WTC11 (cell line): ENCODE results near the gene GPR153. TPM values are rescaled to one million over a fixed set of nuclear protein-coding genes. Genes with fewer than 3 reads are reported as not detected.

ENCODE experiments used
- ATAC-seq: fragments of 200-7000 bp; cut with Tn5 transposase; 2 replicates; pipeline ENCODE4 v1.10.0; 2021; ENCODE audit warnings: mild to moderate bottlenecking, moderate library complexity
- CTCF ChIA-PET: fragments of 300-600 bp; sonication (Branson Sonifier 250); formaldehyde crosslinking; loops from one replicate; lab custom pipeline; 2021; ENCODE audit warnings: antibody characterized with exemption; lab: Charles Lee
- POLR2A ChIA-PET: fragments of 350-600 bp; sonication (Branson Sonifier 250); formaldehyde crosslinking; loops from one replicate; lab custom pipeline; 2021; ENCODE audit warnings: antibody characterized with exemption; lab: Charles Lee
- DNase-seq: peaks from one replicate; pipeline ENCODE4 v3.0.0; 2021; ENCODE audit warnings: low spot score
- H3K27ac Mint-ChIP-seq: 2 replicates; pipeline ENCODE4 v1.8.0; 2021; ENCODE audit warnings: mixed read lengths
- H3K27me3 Mint-ChIP-seq: 2 replicates; pipeline ENCODE4 v1.8.0; 2021; ENCODE audit warnings: low read depth, mild to moderate bottlenecking, moderate library complexity, mixed read lengths
- H3K36me3 Mint-ChIP-seq: 2 replicates; pipeline ENCODE4 v1.8.0; 2021; ENCODE audit warnings: mixed read lengths
- H3K4me1 Mint-ChIP-seq: 2 replicates; pipeline ENCODE4 v1.8.0; 2022; ENCODE audit warnings: mixed read lengths
- H3K4me3 Mint-ChIP-seq: 2 replicates; pipeline ENCODE4 v1.8.0; 2021; ENCODE audit warnings: mild to moderate bottlenecking, moderate library complexity, mixed read lengths
- H3K9me3 Mint-ChIP-seq: 2 replicates; pipeline ENCODE4 v1.8.0; 2021; ENCODE audit warnings: mixed read lengths
- AR ChIP-seq: fragments of 250-450 bp; sonication (Bioruptor Pico); IDR thresholded peaks from 2 replicates; pipeline ENCODE4 v1.9.0; 2021; ENCODE audit warnings: mild to moderate bottlenecking
- ATF1 ChIP-seq: sonication (generic); formaldehyde crosslinking; IDR thresholded peaks from 2 replicates; pipeline ENCODE4 v1.8.1; 2023; ENCODE audit warnings: mild to moderate bottlenecking, moderate library complexity, missing genetic modification reagents
- ELF4 ChIP-seq: sonication (generic); formaldehyde crosslinking; IDR thresholded peaks from 2 replicates; pipeline ENCODE4 v1.8.1; 2022; ENCODE audit warnings: low read depth, mild to moderate bottlenecking, moderate library complexity, missing genetic modification reagents
- GABPB1 ChIP-seq: sonication (generic); formaldehyde crosslinking; IDR thresholded peaks from 2 replicates; pipeline ENCODE4 v1.8.1; 2023; ENCODE audit warnings: mild to moderate bottlenecking, missing genetic modification reagents
- USF2 ChIP-seq: sonication (generic); formaldehyde crosslinking; IDR thresholded peaks from 2 replicates; pipeline ENCODE4 v1.8.1; 2023; ENCODE audit warnings: mild to moderate bottlenecking, missing genetic modification reagents, moderate library complexity
- ZNF425 ChIP-seq: fragments of 250-450 bp; sonication (Bioruptor Pico); conservative IDR thresholded peaks from 2 replicates; pipeline ENCODE4 v1.9.0; 2021; ENCODE audit warnings: mild to moderate bottlenecking
- total RNA-seq: library from RNA; stranded (reverse); gene quantifications from 3 replicates; pipeline ENCODE4 v1.2.3, GENCODE V29; 2021
- TF ChIP-seq, protein P1 (sequence below): fragments of 250-450 bp; sonication (Bioruptor Pico); IDR thresholded peaks from 2 replicates; pipeline ENCODE4 v1.8.0; 2021; ENCODE audit warnings: mild to moderate bottlenecking
- TF ChIP-seq, protein P2 (sequence below): sonication (generic); formaldehyde crosslinking; IDR thresholded peaks from 2 replicates; pipeline ENCODE4 v1.8.1; 2023; ENCODE audit warnings: mild to moderate bottlenecking, missing genetic modification reagents
- TF ChIP-seq, protein P3 (sequence below): sonication (generic); formaldehyde crosslinking; conservative IDR thresholded peaks from 2 replicates; pipeline ENCODE4 v1.8.1; 2023; ENCODE audit warnings: mild to moderate bottlenecking, low read depth, missing genetic modification reagents, moderate library complexity
- TF ChIP-seq, protein P4 (sequence below): sonication (generic); formaldehyde crosslinking; IDR thresholded peaks from 2 replicates; pipeline ENCODE4 v1.8.0; 2022; ENCODE audit warnings: mild to moderate bottlenecking, missing genetic modification reagents
- TF ChIP-seq, protein P5 (sequence below): sonication (generic); formaldehyde crosslinking; IDR thresholded peaks from 2 replicates; pipeline ENCODE4 v1.8.1; 2023; ENCODE audit warnings: mild to moderate bottlenecking, missing genetic modification reagents
- TF ChIP-seq, protein P6 (sequence below): sonication (generic); formaldehyde crosslinking; IDR thresholded peaks from 2 replicates; pipeline ENCODE4 v1.8.1; 2022; ENCODE audit warnings: mild to moderate bottlenecking, moderate library complexity, missing genetic modification reagents

The GPR153 gene
- total RNA-seq, 1 experiment from 2014 or later: 13.4 TPM

DNA sequence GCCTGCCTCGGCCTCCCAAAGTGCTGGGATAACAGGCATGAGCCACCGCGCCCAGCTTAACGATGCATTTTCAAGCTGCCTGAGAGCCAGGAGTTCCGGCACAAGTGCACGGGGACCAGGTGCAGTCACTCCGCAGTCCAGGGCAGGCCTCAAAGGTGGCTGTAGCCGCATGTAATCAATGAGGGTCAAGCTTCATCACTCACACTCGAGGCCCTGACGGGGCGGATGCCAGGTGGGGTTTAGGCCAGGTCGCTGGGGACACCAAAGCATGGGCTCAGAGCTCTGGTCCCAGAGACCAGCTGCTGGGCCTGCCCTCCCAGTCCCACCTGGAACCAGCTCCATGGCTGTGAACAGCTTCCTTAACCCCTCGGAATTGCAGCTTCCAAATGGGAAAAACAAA lies 26.1 kb upstream of the GPR153 start:
- Mint-ChIP-seq H3K27ac (peak overlapping the region; percentile 72; the same call in 1 of the 2 replicates), H3K36me3 (no peaks in the 10 kb centered on the region), H3K4me3 (no peak overlapping the region), H3K9me3 (no peaks in the 10 kb centered on the region), H3K27me3 (no peaks in the 10 kb centered on the region), H3K4me1 (no peaks in the 10 kb centered on the region)
- ATAC-seq (no peak), DNase-seq (no peak)
- ChIA-PET POLR2A (no interaction called here), CTCF (interaction anchor here (0.8 to 1.7 kb wide), 7 partner anchors 14 to 151 kb away, joined by 3 to 5 read pairs (median 3); no protein-coding TSS in a partner anchor)
- TF ChIP-seq, protein P1, sequence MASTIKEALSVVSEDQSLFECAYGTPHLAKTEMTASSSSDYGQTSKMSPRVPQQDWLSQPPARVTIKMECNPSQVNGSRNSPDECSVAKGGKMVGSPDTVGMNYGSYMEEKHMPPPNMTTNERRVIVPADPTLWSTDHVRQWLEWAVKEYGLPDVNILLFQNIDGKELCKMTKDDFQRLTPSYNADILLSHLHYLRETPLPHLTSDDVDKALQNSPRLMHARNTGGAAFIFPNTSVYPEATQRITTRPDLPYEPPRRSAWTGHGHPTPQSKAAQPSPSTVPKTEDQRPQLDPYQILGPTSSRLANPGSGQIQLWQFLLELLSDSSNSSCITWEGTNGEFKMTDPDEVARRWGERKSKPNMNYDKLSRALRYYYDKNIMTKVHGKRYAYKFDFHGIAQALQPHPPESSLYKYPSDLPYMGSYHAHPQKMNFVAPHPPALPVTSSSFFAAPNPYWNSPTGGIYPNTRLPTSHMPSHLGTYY: no peak
- TF ChIP-seq ELF4 (CRISPR knock-in tag): no peak
- no peak for TF ChIP-seq ZNF425 (CRISPR knock-in tag)
- TF ChIP-seq, protein P2, sequence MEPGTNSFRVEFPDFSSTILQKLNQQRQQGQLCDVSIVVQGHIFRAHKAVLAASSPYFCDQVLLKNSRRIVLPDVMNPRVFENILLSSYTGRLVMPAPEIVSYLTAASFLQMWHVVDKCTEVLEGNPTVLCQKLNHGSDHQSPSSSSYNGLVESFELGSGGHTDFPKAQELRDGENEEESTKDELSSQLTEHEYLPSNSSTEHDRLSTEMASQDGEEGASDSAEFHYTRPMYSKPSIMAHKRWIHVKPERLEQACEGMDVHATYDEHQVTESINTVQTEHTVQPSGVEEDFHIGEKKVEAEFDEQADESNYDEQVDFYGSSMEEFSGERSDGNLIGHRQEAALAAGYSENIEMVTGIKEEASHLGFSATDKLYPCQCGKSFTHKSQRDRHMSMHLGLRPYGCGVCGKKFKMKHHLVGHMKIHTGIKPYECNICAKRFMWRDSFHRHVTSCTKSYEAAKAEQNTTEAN: no peak
- TF ChIP-seq, protein P3, sequence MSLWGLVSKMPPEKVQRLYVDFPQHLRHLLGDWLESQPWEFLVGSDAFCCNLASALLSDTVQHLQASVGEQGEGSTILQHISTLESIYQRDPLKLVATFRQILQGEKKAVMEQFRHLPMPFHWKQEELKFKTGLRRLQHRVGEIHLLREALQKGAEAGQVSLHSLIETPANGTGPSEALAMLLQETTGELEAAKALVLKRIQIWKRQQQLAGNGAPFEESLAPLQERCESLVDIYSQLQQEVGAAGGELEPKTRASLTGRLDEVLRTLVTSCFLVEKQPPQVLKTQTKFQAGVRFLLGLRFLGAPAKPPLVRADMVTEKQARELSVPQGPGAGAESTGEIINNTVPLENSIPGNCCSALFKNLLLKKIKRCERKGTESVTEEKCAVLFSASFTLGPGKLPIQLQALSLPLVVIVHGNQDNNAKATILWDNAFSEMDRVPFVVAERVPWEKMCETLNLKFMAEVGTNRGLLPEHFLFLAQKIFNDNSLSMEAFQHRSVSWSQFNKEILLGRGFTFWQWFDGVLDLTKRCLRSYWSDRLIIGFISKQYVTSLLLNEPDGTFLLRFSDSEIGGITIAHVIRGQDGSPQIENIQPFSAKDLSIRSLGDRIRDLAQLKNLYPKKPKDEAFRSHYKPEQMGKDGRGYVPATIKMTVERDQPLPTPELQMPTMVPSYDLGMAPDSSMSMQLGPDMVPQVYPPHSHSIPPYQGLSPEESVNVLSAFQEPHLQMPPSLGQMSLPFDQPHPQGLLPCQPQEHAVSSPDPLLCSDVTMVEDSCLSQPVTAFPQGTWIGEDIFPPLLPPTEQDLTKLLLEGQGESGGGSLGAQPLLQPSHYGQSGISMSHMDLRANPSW (CRISPR knock-in tag): no peak
- no peak for TF ChIP-seq USF2 (CRISPR knock-in tag)
- TF ChIP-seq ATF1 (CRISPR knock-in tag): no peak
- TF ChIP-seq, protein P4, sequence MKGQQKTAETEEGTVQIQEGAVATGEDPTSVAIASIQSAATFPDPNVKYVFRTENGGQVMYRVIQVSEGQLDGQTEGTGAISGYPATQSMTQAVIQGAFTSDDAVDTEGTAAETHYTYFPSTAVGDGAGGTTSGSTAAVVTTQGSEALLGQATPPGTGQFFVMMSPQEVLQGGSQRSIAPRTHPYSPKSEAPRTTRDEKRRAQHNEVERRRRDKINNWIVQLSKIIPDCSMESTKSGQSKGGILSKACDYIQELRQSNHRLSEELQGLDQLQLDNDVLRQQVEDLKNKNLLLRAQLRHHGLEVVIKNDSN (CRISPR knock-in tag): no peak

GRCh38 chr1:6286266-6286665 lies 25.4 kb upstream of the GPR153 start:
- ChIA-PET CTCF (interaction anchor here (0.9 to 1.9 kb wide), 6 partner anchors 13 to 152 kb away, joined by 3 to 5 read pairs (median 4); no protein-coding TSS in a partner anchor), POLR2A (no interaction called here)
- Mint-ChIP-seq H3K9me3 (no peaks in the 10 kb centered on the region), H3K27me3 (no peaks in the 10 kb centered on the region), H3K4me3 (no peak overlapping the region), H3K27ac (no peak overlapping the region), H3K4me1 (no peaks in the 10 kb centered on the region), H3K36me3 (no peaks in the 10 kb centered on the region)
- TF ChIP-seq, protein P5, sequence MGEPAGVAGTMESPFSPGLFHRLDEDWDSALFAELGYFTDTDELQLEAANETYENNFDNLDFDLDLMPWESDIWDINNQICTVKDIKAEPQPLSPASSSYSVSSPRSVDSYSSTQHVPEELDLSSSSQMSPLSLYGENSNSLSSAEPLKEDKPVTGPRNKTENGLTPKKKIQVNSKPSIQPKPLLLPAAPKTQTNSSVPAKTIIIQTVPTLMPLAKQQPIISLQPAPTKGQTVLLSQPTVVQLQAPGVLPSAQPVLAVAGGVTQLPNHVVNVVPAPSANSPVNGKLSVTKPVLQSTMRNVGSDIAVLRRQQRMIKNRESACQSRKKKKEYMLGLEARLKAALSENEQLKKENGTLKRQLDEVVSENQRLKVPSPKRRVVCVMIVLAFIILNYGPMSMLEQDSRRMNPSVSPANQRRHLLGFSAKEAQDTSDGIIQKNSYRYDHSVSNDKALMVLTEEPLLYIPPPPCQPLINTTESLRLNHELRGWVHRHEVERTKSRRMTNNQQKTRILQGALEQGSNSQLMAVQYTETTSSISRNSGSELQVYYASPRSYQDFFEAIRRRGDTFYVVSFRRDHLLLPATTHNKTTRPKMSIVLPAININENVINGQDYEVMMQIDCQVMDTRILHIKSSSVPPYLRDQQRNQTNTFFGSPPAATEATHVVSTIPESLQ (CRISPR knock-in tag): no peak
- TF ChIP-seq AR (CRISPR knock-in tag): no peak
- TF ChIP-seq, protein P6, sequence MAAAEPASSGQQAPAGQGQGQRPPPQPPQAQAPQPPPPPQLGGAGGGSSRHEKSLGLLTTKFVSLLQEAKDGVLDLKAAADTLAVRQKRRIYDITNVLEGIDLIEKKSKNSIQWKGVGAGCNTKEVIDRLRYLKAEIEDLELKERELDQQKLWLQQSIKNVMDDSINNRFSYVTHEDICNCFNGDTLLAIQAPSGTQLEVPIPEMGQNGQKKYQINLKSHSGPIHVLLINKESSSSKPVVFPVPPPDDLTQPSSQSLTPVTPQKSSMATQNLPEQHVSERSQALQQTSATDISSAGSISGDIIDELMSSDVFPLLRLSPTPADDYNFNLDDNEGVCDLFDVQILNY (CRISPR knock-in tag): no peak
- no peak for TF ChIP-seq GABPB1 (CRISPR knock-in tag)
- DNase-seq (no peak), ATAC-seq (no peak)
